Mucosa of rectum (tissue), 2 donors: ENCODE measurements around the gene MARS1.

Experiments
- H3K27ac ChIP-seq, 2 donors: one replicate each; pipeline ENCODE4 v1.7.0; 2013; ENCODE audit warnings: inconsistent platforms in 2 of 2, low read depth in 2 of 2, low read length in 2 of 2
- H3K27me3 ChIP-seq, 2 donors: one replicate each; pipeline ENCODE4 v1.7.0; 2013; ENCODE audit warnings: low read length in 2 of 2; ENCODE audit not compliant: control insufficient read depth in 2 of 2, insufficient read depth in 2 of 2
- H3K36me3 ChIP-seq, 2 donors: one replicate each; pipeline ENCODE4 v1.7.0; 2013; ENCODE audit warnings: low read length in 2 of 2; ENCODE audit not compliant: control insufficient read depth in 2 of 2, insufficient read depth in 2 of 2
- H3K4me1 ChIP-seq, 2 donors: one replicate each; pipeline ENCODE4 v1.7.0; 2013; ENCODE audit warnings: low read length in 2 of 2, mild to moderate bottlenecking in 1 of 2; ENCODE audit not compliant: control insufficient read depth in 2 of 2, insufficient read depth in 2 of 2
- H3K4me3 ChIP-seq, 2 donors: one replicate each; pipeline ENCODE4 v1.7.0; 2013; ENCODE audit warnings: low read length in 2 of 2
- H3K9ac ChIP-seq, 2 donors: one replicate each; pipeline ENCODE4 v1.7.0; 2013; ENCODE audit warnings: low read length in 2 of 2, low read depth in 1 of 2, mild to moderate bottlenecking in 1 of 2
- H3K9me3 ChIP-seq, 2 donors: one replicate each; pipeline ENCODE4 v1.7.0; 2013; ENCODE audit warnings: low read length in 2 of 2; ENCODE audit not compliant: control insufficient read depth in 2 of 2
- donor health status: healthy.
- donor health status: Normal muscosa, but diverticular disease.

MARS1 gene

GRCh38 chr12:57477710-57478681 lies 9.9 kb upstream of the MARS1 start:
- Histone ChIP-seq H3K9me3 (no peaks in the 10 kb centered on the region), H3K4me3 (peak overlapping the region; percentile 42 to 75), H3K27ac (peak overlapping the region; percentile 75 to 91), H3K9ac (peak overlapping the region; percentile 4 to 74), H3K36me3 (no peaks in the 10 kb centered on the region), H3K27me3 (peaks cover 12 to 49% of the 10 kb centered on the region in 2 donors), H3K4me1 (peaks cover 26 to 28% of the 10 kb centered on the region in 2 donors)

- peaks cover 26 to 28% of the 10 kb centered on the region in 2 donors for H3K4me1 ChIP-seq
- peak overlapping the region; percentile 75 to 91 for H3K27ac ChIP-seq
- peak overlapping the region; percentile 46 to 56 for H3K9ac ChIP-seq
- peak overlapping the region in 1 of 2 donors; percentile 75 for H3K4me3 ChIP-seq
- H3K27me3 ChIP-seq, result peaks cover 13 to 48% of the 10 kb centered on the region in 2 donors
- H3K9me3 ChIP-seq, result no peaks in the 10 kb centered on the region
- no peaks in the 10 kb centered on the region for H3K36me3 ChIP-seq
Observed at GRCh38 chr12:57479043-57479375, 8.9 kb upstream of the MARS1 start.

GRCh38 chr12:57479376-57480115 lies 8.3 kb upstream of the MARS1 start, which contains the start of gene ARHGAP9:
Gene ARHGAP9 (minus strand): TSS chr12:57479866. CDS start chr12:57479406, 460 bp downstream.
- H3K9ac ChIP-seq, result peak within 1 kb of the TSS; percentile 46 to 56
- H3K27ac ChIP-seq, result peak within 1 kb of the TSS; percentile 75 to 91

GRCh38 chr12:57481671-57482070 lies 6.2 kb upstream of the MARS1 start:
- H3K27ac ChIP-seq, result no peak overlapping the region
- H3K9me3 ChIP-seq, result no peaks in the 10 kb centered on the region
- peaks cover 2 to 26% of the 10 kb centered on the region in 2 donors for H3K27me3 ChIP-seq
- H3K4me3 ChIP-seq, result no peak overlapping the region
- peaks cover 10 to 20% of the 10 kb centered on the region in 2 donors for H3K4me1 ChIP-seq
- no peak overlapping the region for H3K9ac ChIP-seq
- H3K36me3 ChIP-seq, result no peaks in the 10 kb centered on the region

More at GRCh38 chr12:57479376-57480115, 8.3 kb upstream of the MARS1 start, which contains the start of gene ARHGAP9:
- H3K36me3 ChIP-seq, result no peaks in the 10 kb centered on the region
- peaks cover 12 to 42% of the 10 kb centered on the region in 2 donors for H3K27me3 ChIP-seq
- H3K4me1 ChIP-seq, result peaks cover 25 to 28% of the 10 kb centered on the region in 2 donors
- H3K9me3 ChIP-seq, result no peaks in the 10 kb centered on the region
- peak within 1 kb of the TSS in 1 of 2 donors; percentile 75 for H3K4me3 ChIP-seq

GRCh38 chr12:57483466-57483865 lies 4.4 kb upstream of the MARS1 start:
- no peak overlapping the region for H3K4me3 ChIP-seq
- peak overlapping the region in 1 of 2 donors; percentile 24 for H3K9ac ChIP-seq
- H3K4me1 ChIP-seq, result peaks cover 15 to 21% of the 10 kb centered on the region in 2 donors
- peaks cover 2 to 14% of the 10 kb centered on the region in 2 donors for H3K27me3 ChIP-seq
- no peak overlapping the region for H3K27ac ChIP-seq
- H3K36me3 ChIP-seq, result no peaks in the 10 kb centered on the region
- H3K9me3 ChIP-seq, result no peaks in the 10 kb centered on the region

- H3K27ac ChIP-seq, result no peak overlapping the region
- H3K27me3 ChIP-seq, result peaks cover 2 to 3% of the 10 kb centered on the region in 2 donors
- H3K4me1 ChIP-seq, result peaks cover 16 to 18% of the 10 kb centered on the region in 2 donors
- H3K9me3 ChIP-seq, result no peaks in the 10 kb centered on the region
- H3K9ac ChIP-seq, result no peak overlapping the region
- peaks cover 9 to 14% of the 10 kb centered on the region in 2 donors for H3K36me3 ChIP-seq
- no peak overlapping the region for H3K4me3 ChIP-seq
Observed at GRCh38 chr12:57485695-57486094, 2.2 kb upstream of the MARS1 start.

GRCh38 chr12:57487055-57487596 lies 742 bp upstream of the MARS1 start:
- peaks cover 0 to 2% of the 10 kb centered on the region in 2 donors for H3K27me3 ChIP-seq
- H3K4me3 ChIP-seq, result peak overlapping the region; percentile 97 to 99
- H3K27ac ChIP-seq, result no peak overlapping the region
- peaks cover 20 to 22% of the 10 kb centered on the region in 2 donors for H3K36me3 ChIP-seq
- no peaks in the 10 kb centered on the region for H3K9me3 ChIP-seq
- H3K4me1 ChIP-seq, result peaks cover 16 to 18% of the 10 kb centered on the region in 2 donors
- H3K9ac ChIP-seq, result peak overlapping the region in 1 of 2 donors; percentile 26

- Histone ChIP-seq H3K9ac (peak overlapping the region; percentile 94 to 95), H3K4me1 (peaks cover 16 to 18% of the 10 kb centered on the region in 2 donors), H3K27ac (peak overlapping the region; percentile 75 to 86)
Observed at GRCh38 chr12:57488402-57489156, 711 bp downstream of the MARS1 start.

GRCh38 chr12:57489157-57489641 lies 1.3 kb downstream of the MARS1 start:
- Histone ChIP-seq H3K9ac (no peak overlapping the region), H3K27ac (no peak overlapping the region), H3K9me3 (no peaks in the 10 kb centered on the region), H3K27me3 (no peaks in the 10 kb centered on the region), H3K4me3 (peak overlapping the region; percentile 97 to 99), H3K4me1 (peaks cover 16 to 18% of the 10 kb centered on the region in 2 donors), H3K36me3 (peaks cover 24 to 28% of the 10 kb centered on the region in 2 donors)

More at GRCh38 chr12:57488402-57489156, 711 bp downstream of the MARS1 start:
- Histone ChIP-seq H3K9me3 (no peaks in the 10 kb centered on the region), H3K27me3 (no peaks in the 10 kb centered on the region), H3K4me3 (peak overlapping the region; percentile 97 to 99), H3K36me3 (peaks cover 24 to 28% of the 10 kb centered on the region in 2 donors)
